ENCODE results near the gene BST1.

DNA sequence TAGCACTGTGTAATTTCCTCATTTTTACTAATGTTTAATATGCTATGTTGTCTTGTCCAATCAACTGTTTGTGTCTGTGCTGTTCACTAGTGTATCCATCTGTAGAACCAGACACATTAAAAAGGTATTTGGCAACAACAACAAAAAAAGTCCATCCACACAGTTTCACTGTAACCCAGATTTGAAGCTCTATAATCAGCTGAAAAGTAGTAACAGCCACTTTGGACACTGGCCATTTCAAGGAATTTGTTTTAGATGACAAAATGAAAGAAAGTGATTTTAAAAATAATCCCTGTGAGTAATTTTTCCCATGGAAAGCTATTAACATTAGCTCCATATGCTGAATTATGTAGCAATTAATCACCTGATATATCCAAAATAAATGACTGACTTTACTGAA is 45.5 kb upstream of the BST1 start:
- TF ChIP-seq, protein P1, sequence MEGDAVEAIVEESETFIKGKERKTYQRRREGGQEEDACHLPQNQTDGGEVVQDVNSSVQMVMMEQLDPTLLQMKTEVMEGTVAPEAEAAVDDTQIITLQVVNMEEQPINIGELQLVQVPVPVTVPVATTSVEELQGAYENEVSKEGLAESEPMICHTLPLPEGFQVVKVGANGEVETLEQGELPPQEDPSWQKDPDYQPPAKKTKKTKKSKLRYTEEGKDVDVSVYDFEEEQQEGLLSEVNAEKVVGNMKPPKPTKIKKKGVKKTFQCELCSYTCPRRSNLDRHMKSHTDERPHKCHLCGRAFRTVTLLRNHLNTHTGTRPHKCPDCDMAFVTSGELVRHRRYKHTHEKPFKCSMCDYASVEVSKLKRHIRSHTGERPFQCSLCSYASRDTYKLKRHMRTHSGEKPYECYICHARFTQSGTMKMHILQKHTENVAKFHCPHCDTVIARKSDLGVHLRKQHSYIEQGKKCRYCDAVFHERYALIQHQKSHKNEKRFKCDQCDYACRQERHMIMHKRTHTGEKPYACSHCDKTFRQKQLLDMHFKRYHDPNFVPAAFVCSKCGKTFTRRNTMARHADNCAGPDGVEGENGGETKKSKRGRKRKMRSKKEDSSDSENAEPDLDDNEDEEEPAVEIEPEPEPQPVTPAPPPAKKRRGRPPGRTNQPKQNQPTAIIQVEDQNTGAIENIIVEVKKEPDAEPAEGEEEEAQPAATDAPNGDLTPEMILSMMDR (optimal IDR thresholded peaks at IDR 0.05 in 1 of 3, IDR thresholded peaks at IDR 0.05 in 1 of 3, conservative IDR thresholded peaks at IDR 0.05 in 1 of 3; ENCODE audit: extremely low read depth in 1 of 3, insufficient read depth in 2 of 3, low read length in 3 of 3): no peak
- no peak for TF ChIP-seq EZH2 (IDR thresholded peaks at IDR 0.05; ENCODE audit: low read length)
